Osteocyte (in vitro differentiated cells): Measurements from ENCODE around the gene AP3S2. TPM values are rescaled to one million over a fixed set of nuclear protein-coding genes. Genes with fewer than 3 reads are reported as not detected.

ENCODE experiments used
- DNase-seq: peaks from one replicate; pipeline ENCODE4 v3.0.0; 2021; ENCODE audit warnings: mixed read lengths; ENCODE audit not compliant: unreplicated experiment; ENCODE audit errors: extremely low spot score
- H3K27ac Mint-ChIP-seq: one replicate; pipeline ENCODE4 v1.8.0; 2021; ENCODE audit warnings: mild to moderate bottlenecking, mixed read lengths; ENCODE audit not compliant: unreplicated experiment
- H3K27me3 Mint-ChIP-seq: one replicate; pipeline ENCODE4 v1.8.0; 2021; ENCODE audit warnings: mixed read lengths; ENCODE audit not compliant: unreplicated experiment
- H3K36me3 Mint-ChIP-seq: one replicate; pipeline ENCODE4 v1.8.0; 2021; ENCODE audit warnings: mixed read lengths; ENCODE audit not compliant: unreplicated experiment
- H3K4me1 Mint-ChIP-seq: one replicate; pipeline ENCODE4 v1.8.0; 2021; ENCODE audit warnings: mixed read lengths; ENCODE audit not compliant: unreplicated experiment
- H3K4me3 Mint-ChIP-seq: one replicate; pipeline ENCODE4 v1.8.0; 2021; ENCODE audit warnings: mild to moderate bottlenecking, moderate library complexity, mixed read lengths; ENCODE audit not compliant: unreplicated experiment
- H3K9me3 Mint-ChIP-seq: one replicate; pipeline ENCODE4 v1.8.0; 2021; ENCODE audit warnings: mixed read lengths; ENCODE audit not compliant: unreplicated experiment
- total RNA-seq: library from RNA; stranded (reverse); gene quantifications from 2 replicates; pipeline ENCODE4 v1.2.1, GENCODE V29; 2021
- TF ChIP-seq, protein P1 (sequence below): fragments of 200-600 bp; sonication (generic); IDR thresholded peaks from 2 replicates; pipeline ENCODE4 v1.5.0; 2021; ENCODE audit warnings: antibody characterized with exemption, mild to moderate bottlenecking, moderate library complexity

AP3S2 gene
- total RNA-seq, 1 donor from 2014 or later: 26.9 TPM

GRCh38 chr15:89824607-89824867, 69.3 kb downstream of the AP3S2 start:
- Mint-ChIP-seq H3K27me3 (no peaks in the 10 kb centered on the region), H3K4me3 (no peak overlapping the region), H3K4me1 (peaks cover 79% of the 10 kb centered on the region), H3K9me3 (no peaks in the 10 kb centered on the region), H3K36me3 (no peaks in the 10 kb centered on the region), H3K27ac (no peak overlapping the region)
- TF ChIP-seq, protein P1, sequence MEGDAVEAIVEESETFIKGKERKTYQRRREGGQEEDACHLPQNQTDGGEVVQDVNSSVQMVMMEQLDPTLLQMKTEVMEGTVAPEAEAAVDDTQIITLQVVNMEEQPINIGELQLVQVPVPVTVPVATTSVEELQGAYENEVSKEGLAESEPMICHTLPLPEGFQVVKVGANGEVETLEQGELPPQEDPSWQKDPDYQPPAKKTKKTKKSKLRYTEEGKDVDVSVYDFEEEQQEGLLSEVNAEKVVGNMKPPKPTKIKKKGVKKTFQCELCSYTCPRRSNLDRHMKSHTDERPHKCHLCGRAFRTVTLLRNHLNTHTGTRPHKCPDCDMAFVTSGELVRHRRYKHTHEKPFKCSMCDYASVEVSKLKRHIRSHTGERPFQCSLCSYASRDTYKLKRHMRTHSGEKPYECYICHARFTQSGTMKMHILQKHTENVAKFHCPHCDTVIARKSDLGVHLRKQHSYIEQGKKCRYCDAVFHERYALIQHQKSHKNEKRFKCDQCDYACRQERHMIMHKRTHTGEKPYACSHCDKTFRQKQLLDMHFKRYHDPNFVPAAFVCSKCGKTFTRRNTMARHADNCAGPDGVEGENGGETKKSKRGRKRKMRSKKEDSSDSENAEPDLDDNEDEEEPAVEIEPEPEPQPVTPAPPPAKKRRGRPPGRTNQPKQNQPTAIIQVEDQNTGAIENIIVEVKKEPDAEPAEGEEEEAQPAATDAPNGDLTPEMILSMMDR: no peak
- no peak for DNase-seq

DNA sequence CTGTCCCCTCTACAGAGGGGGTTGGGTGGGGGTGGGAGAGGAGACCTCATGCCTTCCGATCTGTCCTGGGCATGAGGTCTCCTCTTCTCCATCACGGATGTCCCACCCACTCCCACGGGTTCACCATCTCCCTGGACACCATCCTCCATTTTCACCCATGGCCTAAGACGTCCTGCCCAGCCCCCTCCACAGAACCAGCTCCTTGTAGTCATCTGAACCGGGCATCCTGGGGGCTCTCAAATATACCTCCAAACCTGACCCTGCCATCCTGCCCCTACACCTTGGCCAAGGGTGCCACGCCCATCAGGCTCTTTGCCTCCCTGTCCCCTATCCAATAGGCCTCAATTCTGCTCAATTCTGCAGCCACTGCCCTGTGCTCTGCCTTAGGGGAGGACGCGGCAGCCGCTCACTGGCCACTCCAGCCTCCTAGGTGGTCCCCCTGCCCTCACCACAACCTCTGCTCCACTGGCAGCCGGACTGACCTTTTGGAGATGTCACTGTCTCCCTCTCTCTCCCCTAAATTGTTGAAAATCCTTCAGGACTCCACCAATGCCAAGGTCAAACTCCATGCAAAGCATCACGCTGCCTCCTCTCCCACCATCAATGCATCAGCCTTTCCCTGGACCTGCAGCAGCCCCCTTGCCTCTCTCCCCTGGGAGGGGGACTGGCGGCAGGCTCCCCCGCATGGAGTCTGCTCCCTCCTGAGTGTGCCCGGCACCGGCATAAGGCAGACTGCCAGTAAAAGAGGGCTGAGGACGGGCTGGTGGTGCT, 69.8 kb downstream of the AP3S2 start:
- H3K36me3 Mint-ChIP-seq: no peaks in the 10 kb centered on the region
- peaks cover 74% of the 10 kb centered on the region for H3K4me1 Mint-ChIP-seq
- peak overlapping the region; percentile 84 for H3K27ac Mint-ChIP-seq
- TF ChIP-seq, protein P1: no peak
- H3K4me3 Mint-ChIP-seq: no peak overlapping the region
- DNase-seq: no peak
- H3K27me3 Mint-ChIP-seq: no peaks in the 10 kb centered on the region
- H3K9me3 Mint-ChIP-seq: no peaks in the 10 kb centered on the region

DNA sequence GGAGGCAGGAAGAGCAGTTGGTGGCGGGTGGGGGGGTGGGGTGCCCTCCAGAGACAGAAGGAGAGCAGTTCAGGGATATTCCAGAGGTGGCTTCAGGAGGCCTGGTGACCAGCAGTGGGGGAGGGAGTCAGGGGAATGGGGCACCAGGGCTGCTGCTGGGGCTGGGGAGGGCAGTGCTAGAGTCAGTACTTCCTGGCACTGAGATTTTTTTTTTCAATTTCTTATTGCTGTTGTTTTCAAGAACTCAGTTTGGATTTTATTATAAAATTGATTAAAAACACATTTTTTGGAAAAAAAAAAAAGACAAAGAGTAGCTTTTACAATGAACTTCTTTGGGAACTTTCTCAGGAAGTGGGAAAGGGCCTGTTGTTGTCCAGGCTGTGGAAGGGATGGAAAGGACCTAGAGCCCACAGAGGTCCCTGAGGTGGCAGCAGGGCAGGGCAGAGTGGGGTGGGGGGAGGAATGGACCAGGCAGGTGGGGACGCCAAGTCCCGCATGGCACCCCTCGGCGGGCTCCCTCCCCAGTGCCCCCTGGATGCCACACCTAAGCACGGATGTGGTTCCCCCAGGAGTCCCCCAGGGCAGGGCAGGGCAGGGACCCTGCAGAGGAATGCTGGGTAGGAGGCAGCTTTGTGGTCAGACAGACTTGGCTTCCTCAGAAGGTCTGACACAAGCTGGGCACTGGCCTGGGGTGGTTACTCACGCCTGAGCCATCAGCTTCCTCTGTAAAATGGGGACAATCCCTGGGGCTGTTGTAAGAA, 70.7 kb downstream of the AP3S2 start:
- no peaks in the 10 kb centered on the region for H3K9me3 Mint-ChIP-seq
- peak overlapping the region; percentile 68 for H3K27ac Mint-ChIP-seq
- TF ChIP-seq, protein P1: no peak
- peaks cover 68% of the 10 kb centered on the region for H3K4me1 Mint-ChIP-seq
- no peaks in the 10 kb centered on the region for H3K36me3 Mint-ChIP-seq
- no peaks in the 10 kb centered on the region for H3K27me3 Mint-ChIP-seq
- DNase-seq: no peak
- H3K4me3 Mint-ChIP-seq: no peak overlapping the region

GRCh38 chr15:89822611-89822950, 71.2 kb downstream of the AP3S2 start:
- TF ChIP-seq, protein P1: no peak
- Mint-ChIP-seq H3K36me3 (no peaks in the 10 kb centered on the region), H3K4me3 (no peak overlapping the region), H3K4me1 (peaks cover 62% of the 10 kb centered on the region), H3K27me3 (no peaks in the 10 kb centered on the region), H3K9me3 (no peaks in the 10 kb centered on the region), H3K27ac (peak overlapping the region; percentile 68)
- DNase-seq: no peak

DNA sequence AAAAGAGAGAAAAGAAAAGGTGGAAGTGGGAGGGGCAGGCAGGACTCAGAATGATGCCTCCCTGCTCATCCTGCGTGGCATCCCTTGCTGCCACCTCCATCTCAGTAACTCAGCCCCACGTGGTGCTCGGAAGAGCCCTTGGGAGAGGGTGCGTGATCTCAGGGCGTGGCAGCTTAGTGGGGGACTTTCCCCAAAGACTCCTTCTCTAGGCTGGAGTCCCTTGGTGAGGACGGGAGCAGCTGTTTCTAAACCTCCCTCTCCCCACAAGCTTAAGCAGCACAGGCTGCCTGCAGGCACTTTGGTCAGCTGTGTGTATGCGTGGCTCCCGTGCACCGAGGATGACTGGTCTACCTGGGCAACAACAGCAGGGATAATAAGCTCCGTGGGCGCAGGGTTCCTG, 71.8 kb downstream of the AP3S2 start:
- no peak overlapping the region for H3K4me3 Mint-ChIP-seq

More for the DNA sequence above, 71.8 kb downstream of the AP3S2 start:
- H3K36me3 Mint-ChIP-seq: no peaks in the 10 kb centered on the region
- H3K27ac Mint-ChIP-seq: peak overlapping the region; percentile 68
- H3K27me3 Mint-ChIP-seq: no peaks in the 10 kb centered on the region
- H3K9me3 Mint-ChIP-seq: no peaks in the 10 kb centered on the region
- peaks cover 60% of the 10 kb centered on the region for H3K4me1 Mint-ChIP-seq
- no peak for DNase-seq
- TF ChIP-seq, protein P1: no peak
